ENCODE measurements around the gene MVB12B. TPM values are rescaled to one million over a fixed set of nuclear protein-coding genes. Genes with fewer than 3 reads are reported as not detected.

MVB12B gene
- total and polyA plus RNA-seq, 2 of the 8 experiments (the other 6 are each of a cell fraction or from before 2014, with no cell fraction given): 2.6 to 5.0 TPM

DNA sequence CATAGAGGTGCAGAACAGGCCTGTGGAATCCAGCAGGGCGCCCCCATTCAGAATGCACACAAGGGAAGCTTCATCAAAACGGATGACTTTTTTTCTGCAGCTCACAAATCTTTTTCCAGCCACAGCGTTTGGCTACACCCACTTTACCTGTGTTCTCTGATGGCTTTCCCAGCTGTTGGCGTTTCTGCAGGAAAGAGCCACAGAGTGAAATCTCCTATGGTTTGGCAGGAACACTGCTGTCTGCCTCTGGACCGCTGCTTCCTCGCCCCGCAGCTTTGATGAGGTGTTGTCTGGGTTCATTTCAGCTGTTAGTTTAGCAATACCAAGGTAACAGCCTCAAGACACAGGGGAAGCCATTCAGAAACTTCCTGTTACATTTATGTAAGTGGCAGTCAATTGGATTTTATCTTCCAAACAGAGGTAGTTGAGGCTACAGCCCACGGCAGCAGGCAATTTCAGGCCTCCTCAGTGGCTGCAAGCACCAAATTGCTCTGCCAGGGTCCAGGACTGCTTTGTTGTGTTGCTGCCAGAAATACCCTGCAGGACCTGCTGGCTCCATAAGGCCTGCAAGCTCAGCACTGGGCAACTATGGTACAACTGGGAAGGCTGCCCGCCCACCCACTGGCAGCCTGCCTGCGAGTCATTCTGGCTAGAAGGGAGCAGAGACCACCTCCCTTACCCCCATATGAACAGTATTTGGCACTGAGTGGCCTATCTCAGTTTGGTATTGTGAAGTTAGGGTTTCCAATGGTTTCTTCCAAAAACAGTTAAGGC lies 96.7 kb downstream of the MVB12B start:
- no peak overlapping the region for H4K91ac ChIP-seq (replicated peaks; ENCODE audit: insufficient read length, low read length)
- WGBS, 2 experiments (ENCODE audit: extremely low coverage in 1 of 2, insufficient coverage in 1 of 2, insufficient read length in 1 of 2, insufficient replicate concordance in 2 of 2, low coverage in 1 of 2, low lambda C conversion rate in 2 of 2, missing lambda C conversion rate in 1 of 2): 87% methylated on average over 9 of the region's 10 CpGs; no CpG with 5 or more reads in 1 of the 2 experiments
- no peaks in the 10 kb centered on the region for H4K20me1 ChIP-seq (replicated peaks in 1 of 2; ENCODE audit: control insufficient read depth in 1 of 2, insufficient read depth in 2 of 2, low read length in 2 of 2)
- no peak overlapping the region for H2BK5ac ChIP-seq (ENCODE audit: low read depth, low read length)
- H2AK5ac ChIP-seq (ENCODE audit: low read depth, low read length): no peak overlapping the region
- H2BK120ac ChIP-seq (replicated peaks; ENCODE audit: low read depth, low read length): no peak overlapping the region
- no peak overlapping the region for H3K4me3 ChIP-seq (ENCODE audit: extremely low read depth in 1 of 4, insufficient read depth in 2 of 4, low read depth in 3 of 4, low read length in 4 of 4)
- TF ChIP-seq FOSL1 (IDR thresholded peaks at IDR 0.05; ENCODE audit: insufficient read depth, low read depth, low read length) (no peak), EGR1 (IDR thresholded peaks at IDR 0.05; ENCODE audit: borderline replicate concordance, low read depth, low read length) (no peak), BRCA1 (IDR thresholded peaks at IDR 0.05; ENCODE audit: low read depth, low read length) (no peak), KDM5A (IDR thresholded peaks at IDR 0.05; ENCODE audit: low read length) (no peak), SUZ12 (IDR thresholded peaks at IDR 0.05; ENCODE audit: low read length) (no peak), RAD21 (IDR thresholded peaks at IDR 0.05 in 1 of 2, conservative IDR thresholded peaks at IDR 0.05 in 1 of 2; ENCODE audit: low read depth in 2 of 2, low read length in 2 of 2) (no peak), EZH2 (IDR thresholded peaks at IDR 0.05; ENCODE audit: low read depth, low read length, severe bottlenecking) (no peak), POLR2AphosphoS5 (IDR thresholded peaks at IDR 0.05; ENCODE audit: low read depth, low read length) (no peak), HDAC2 (IDR thresholded peaks at IDR 0.05; ENCODE audit: borderline replicate concordance in 1 of 2, low read depth in 2 of 2, low read length in 2 of 2) (no peak), KDM4A (IDR thresholded peaks at IDR 0.05; ENCODE audit: low read depth, low read length, severe bottlenecking) (no peak)
- TF ChIP-seq, protein P1, sequence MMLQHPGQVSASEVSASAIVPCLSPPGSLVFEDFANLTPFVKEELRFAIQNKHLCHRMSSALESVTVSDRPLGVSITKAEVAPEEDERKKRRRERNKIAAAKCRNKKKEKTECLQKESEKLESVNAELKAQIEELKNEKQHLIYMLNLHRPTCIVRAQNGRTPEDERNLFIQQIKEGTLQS (IDR thresholded peaks at IDR 0.05; ENCODE audit: insufficient read depth, low read depth, low read length): no peak
- H2BK15ac ChIP-seq (ENCODE audit: low read length): no peak overlapping the region
- no peak overlapping the region for H3K4ac ChIP-seq (replicated peaks; ENCODE audit: insufficient read length, low read depth, low read length)
- H3K56ac ChIP-seq (replicated peaks; ENCODE audit: insufficient read length, low read depth, low read length): no peak overlapping the region
- no peak overlapping the region for H4K8ac ChIP-seq (ENCODE audit: extremely low read depth, insufficient read depth, low read length)
- no peak overlapping the region for H4K5ac ChIP-seq (ENCODE audit: insufficient read length, low read depth, low read length)
- H3K79me2 ChIP-seq (ENCODE audit: control insufficient read depth in 1 of 2, insufficient read depth in 2 of 2, low read length in 2 of 2): no peaks in the 10 kb centered on the region
- no peak overlapping the region for H2AFZ ChIP-seq (ENCODE audit: low read length)
- no peak overlapping the region for H3K27ac ChIP-seq (ENCODE audit: low read depth, low read length)
- no peak overlapping the region for H3K4me2 ChIP-seq (ENCODE audit: insufficient read depth in 1 of 2, low read depth in 2 of 2, low read length in 2 of 2)
- ChIA-PET POLR2A (ENCODE audit: partially characterized antibody) (interaction anchor here (1.2 kb wide), 1 partner anchor 11 kb away, joined by 3 read pairs; no protein-coding TSS in a partner anchor), CTCF (ENCODE audit: partially characterized antibody) (interaction anchor here (0.7 to 1.1 kb wide), 3 partner anchors 19 to 132 kb away, joined by 3 to 4 read pairs (median 3); no protein-coding TSS in a partner anchor)
- DNase-seq (ENCODE audit: low read depth in 1 of 2, low spot score in 2 of 2) (no peak), FAIRE-seq (no peak)
- no peaks in the 10 kb centered on the region for H3K9me3 ChIP-seq (ENCODE audit: insufficient read depth in 2 of 2, low read depth in 1 of 2, low read length in 1 of 2)
- no peaks in the 10 kb centered on the region for H3K36me3 ChIP-seq (ENCODE audit: control insufficient read depth in 2 of 4, insufficient read depth in 4 of 4, low read length in 3 of 4)
- H3K23me2 ChIP-seq (ENCODE audit: low read depth, low read length): no peaks in the 10 kb centered on the region
- no peak overlapping the region for H3K9ac ChIP-seq (replicated peaks in 1 of 4; ENCODE audit: extremely low read depth in 1 of 4, low read depth in 3 of 4, low read length in 3 of 4)
- H2BK20ac ChIP-seq (ENCODE audit: low read length): no peak overlapping the region
- H3K14ac ChIP-seq (ENCODE audit: insufficient read length): no peak overlapping the region
- no peak overlapping the region for H2BK12ac ChIP-seq (ENCODE audit: low read depth, low read length)
- no peaks in the 10 kb centered on the region for H3K79me1 ChIP-seq (ENCODE audit: low read depth, low read length)
- H3K23ac ChIP-seq (ENCODE audit: insufficient read length): no peak overlapping the region
- H3K27me3 ChIP-seq (replicated peaks in 1 of 4; ENCODE audit: control insufficient read depth in 3 of 4, extremely low read depth in 1 of 4, insufficient read depth in 3 of 4, low read length in 3 of 4): no peaks in the 10 kb centered on the region; a peak in 2 of 7 replicates
- H3K18ac ChIP-seq (ENCODE audit: extremely low read depth, low read length): no peak overlapping the region
- peaks cover 11 to 16% (median 14%) of the 10 kb centered on the region in 4 experiments for H3K4me1 ChIP-seq (replicated peaks in 1 of 4; ENCODE audit: control insufficient read depth in 3 of 4, insufficient read depth in 4 of 4, low read length in 3 of 4)
